ENCODE data around the gene MT1X.

GRCh38 chr16:56686758-56687157 is 4.5 kb downstream of the MT1X start:
- TF ChIP-seq CTCF (IDR thresholded peaks at IDR 0.05) (no peak), POLR2A (IDR thresholded peaks at IDR 0.05) (no peak)
